Brain microvascular endothelial cell (primary cell): Measurements from ENCODE around the gene LRRC37B.
"Not testable (repeated sequence)": the region's sequence is repeated elsewhere in the genome, so short reads cannot be mapped to it uniquely, and the experiment has no call there.

Experiments used
- DNase-seq: peaks from one replicate; pipeline ENCODE4 v3.0.0-alpha.2; 2020
- H3K27ac ChIP-seq: fragments of 250-450 bp; sonication (Bioruptor Pico); 2 replicates; pipeline ENCODE4 v1.5.1; 2020; ENCODE audit warnings: mild to moderate bottlenecking, moderate library complexity
- H3K27me3 ChIP-seq: fragments of 250-450 bp; sonication (Bioruptor Pico); replicated peaks from 2 replicates; pipeline ENCODE4 v1.5.1; 2020; ENCODE audit warnings: mild to moderate bottlenecking
- H3K36me3 ChIP-seq: fragments of 250-450 bp; sonication (Bioruptor Pico); replicated peaks from 2 replicates; pipeline ENCODE4 v1.5.1; 2020; ENCODE audit warnings: mild to moderate bottlenecking
- H3K4me3 ChIP-seq: 2 replicates; pipeline ENCODE4 v1.5.1; 2011; ENCODE audit warnings: low read depth, mild to moderate bottlenecking, control low read depth, low read length, moderate library complexity
- in situ Hi-C: cut with HindIII; loops from 2 replicates; pipeline ENCODE4 v1.10.0; 2017; ENCODE audit warnings: low sequenced_read_pairs, low pct_ligation_motif_present
- TF ChIP-seq, protein P1 (sequence below): IDR thresholded peaks from 2 replicates; pipeline ENCODE4 v1.5.1; 2011; ENCODE audit warnings: low read depth, mild to moderate bottlenecking, moderate library complexity, low read length, control low read depth, inconsistent platforms; ENCODE audit errors: missing control alignments

Gene LRRC37B

DNA sequence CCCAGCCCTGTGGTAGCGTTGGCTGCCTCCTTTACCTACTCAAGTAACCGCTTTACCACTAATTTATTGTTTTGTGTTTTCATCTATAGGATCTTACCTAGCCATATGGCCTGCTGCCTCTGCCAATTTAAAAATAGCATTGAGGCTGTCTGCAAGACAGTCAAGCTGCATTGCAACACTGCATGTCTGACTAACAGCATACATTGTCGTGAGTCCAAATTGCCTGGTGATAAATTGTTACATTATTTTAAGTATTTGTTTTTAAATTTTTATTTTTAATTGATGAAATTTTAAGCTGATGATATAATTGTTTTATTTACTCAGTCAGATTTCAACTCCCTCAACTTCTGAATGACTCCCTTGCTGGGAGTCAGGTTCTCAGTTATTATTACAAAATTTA is 38.4 kb downstream of the LRRC37B start:
- H3K36me3 ChIP-seq, DNase-seq, H3K27me3 ChIP-seq, in situ Hi-C loops, H3K27ac ChIP-seq, H3K4me3 ChIP-seq: not testable (repeated sequence)

DNA sequence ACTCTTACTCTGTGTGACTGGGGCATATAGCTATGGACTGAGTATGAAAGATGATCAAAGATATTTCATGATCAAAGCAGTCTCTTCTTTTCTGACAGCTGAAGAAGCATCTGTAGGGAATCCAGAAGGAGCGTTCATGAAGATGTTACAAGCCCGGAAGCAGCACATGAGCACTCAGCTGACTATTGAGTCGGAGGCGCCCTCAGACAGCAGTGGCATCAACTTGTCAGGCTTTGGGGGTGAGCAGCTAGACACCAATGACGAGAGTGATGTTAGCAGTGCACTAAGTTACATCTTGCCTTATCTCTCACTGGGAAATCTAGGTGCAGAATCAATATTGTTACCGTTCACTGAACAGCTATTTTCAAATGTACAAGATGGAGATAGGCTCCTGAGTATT is 40.5 kb downstream of the LRRC37B start:
- in situ Hi-C loops, H3K36me3 ChIP-seq, H3K27ac ChIP-seq, H3K4me3 ChIP-seq, H3K27me3 ChIP-seq, DNase-seq: not testable (repeated sequence)

DNA sequence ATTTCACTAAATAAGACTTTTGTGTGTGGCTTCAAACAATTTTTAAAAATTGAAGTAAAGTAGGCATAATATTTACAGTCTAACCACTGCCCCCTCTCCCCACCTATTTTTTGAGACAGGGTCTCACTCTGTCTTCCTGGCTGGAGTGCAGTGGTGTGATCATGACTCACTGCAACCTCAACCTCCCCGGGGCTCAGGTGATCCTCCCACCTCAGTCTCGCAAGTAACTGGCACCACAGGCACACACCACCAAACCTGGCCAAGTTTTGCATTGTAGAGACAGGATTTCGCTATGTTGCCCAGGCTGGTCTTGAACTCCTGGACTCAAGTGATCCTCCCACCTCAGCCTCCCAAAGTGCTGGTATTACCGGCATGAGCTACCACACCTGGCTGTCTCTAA is 47.8 kb downstream of the LRRC37B start:
- H3K36me3 ChIP-seq, DNase-seq, H3K4me3 ChIP-seq, H3K27ac ChIP-seq, in situ Hi-C loops, H3K27me3 ChIP-seq: not testable (repeated sequence)

DNA sequence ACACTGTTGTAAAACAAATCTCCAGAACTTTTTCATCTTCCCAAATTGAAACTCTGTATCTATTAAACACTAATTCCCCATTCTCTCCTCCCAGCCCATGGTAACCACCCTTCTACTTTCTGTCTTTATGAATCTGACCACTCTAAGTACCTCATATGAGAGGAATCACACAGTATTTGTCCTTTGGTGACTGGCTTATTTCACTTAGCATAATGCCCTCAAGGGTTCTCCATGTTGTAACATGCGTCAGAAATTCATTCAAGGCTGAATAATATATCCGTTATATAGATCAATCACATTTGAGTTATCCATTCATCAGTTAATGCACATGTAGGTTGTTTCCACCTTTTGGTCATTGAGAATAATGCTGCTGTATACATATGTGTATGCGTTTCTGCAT is 48.2 kb downstream of the LRRC37B start:
- DNase-seq, H3K36me3 ChIP-seq, H3K4me3 ChIP-seq, H3K27me3 ChIP-seq, H3K27ac ChIP-seq, in situ Hi-C loops: not testable (repeated sequence)

DNA sequence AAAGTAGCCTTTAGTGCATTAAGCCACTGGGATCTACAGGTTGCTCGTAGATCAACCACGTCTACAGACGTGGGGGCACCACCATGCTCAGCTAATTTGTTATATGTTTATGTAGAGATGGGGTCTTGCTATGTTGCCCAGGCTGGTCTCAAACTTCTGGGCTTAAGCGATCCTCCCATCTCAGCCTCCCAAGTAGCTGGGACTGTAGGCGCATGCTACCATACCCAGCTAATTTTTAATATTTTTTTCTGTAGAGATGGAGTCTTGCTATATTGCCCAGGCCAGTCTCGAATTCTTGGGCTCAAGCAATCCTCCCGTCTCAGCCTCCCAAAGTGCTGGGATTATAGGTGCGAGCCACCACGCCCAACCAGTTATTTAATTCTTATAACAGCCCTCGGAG is 49.3 kb downstream of the LRRC37B start:
- in situ Hi-C loops = not testable (repeated sequence)

DNA sequence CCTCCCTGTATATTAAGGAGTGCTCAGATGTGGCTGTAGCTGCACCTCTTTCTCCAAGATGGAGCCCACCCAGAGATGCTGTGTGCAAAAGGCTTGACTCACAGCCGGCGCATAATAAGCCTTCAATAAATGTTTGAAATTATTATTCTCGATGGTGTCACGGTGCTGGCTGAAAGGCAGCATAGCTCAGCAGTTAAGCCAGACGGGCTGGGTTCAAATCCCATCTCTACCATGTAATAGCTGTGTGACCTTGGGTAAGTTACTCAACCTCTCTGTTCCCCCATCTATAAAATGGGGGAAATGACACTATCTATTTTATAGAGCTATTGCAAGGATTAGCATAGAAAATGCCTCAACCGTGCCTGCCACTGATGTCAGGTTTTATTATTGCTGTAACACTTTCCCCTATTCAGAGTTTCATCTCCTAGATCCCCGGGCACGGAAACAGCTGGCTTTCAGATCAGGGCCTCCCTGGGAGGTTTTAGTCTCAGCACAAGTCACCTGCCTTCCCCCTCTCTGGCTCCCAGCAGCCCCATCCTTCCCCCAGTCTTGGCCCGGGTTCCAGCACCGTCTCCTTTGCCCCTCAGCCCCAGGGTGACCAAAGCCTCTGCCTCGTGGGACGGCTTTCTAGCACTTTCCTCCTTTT is 50.4 kb downstream of the LRRC37B start:
- H3K4me3 ChIP-seq, H3K27me3 ChIP-seq, H3K36me3 ChIP-seq, in situ Hi-C loops, H3K27ac ChIP-seq, DNase-seq: not testable (repeated sequence)

More for the DNA sequence above, 49.3 kb downstream of the LRRC37B start:
- not testable (repeated sequence) for H3K36me3 ChIP-seq, DNase-seq, H3K27me3 ChIP-seq, H3K4me3 ChIP-seq, H3K27ac ChIP-seq

DNA sequence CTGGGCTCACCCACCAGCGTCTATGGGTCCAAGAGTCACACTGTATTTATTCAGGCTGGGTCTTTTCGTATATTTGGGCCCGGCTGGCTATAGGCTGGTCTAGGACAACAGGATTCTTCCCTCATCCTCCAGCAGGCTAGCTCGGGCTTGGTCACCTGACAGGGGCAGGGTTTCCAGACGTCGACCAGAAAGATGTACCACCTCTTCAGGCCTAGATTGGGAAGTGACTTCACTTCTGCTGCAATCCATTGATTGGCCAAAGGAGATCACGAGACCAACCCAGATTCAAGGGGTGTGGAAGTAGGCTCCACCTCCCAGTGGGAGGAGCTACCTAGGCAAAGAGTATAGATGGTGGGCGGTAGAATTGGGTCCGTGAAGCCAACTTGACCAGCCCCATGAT is 53.5 kb downstream of the LRRC37B start:
- H3K4me3 ChIP-seq, H3K36me3 ChIP-seq, in situ Hi-C loops, DNase-seq, H3K27ac ChIP-seq, H3K27me3 ChIP-seq: not testable (repeated sequence)

DNA sequence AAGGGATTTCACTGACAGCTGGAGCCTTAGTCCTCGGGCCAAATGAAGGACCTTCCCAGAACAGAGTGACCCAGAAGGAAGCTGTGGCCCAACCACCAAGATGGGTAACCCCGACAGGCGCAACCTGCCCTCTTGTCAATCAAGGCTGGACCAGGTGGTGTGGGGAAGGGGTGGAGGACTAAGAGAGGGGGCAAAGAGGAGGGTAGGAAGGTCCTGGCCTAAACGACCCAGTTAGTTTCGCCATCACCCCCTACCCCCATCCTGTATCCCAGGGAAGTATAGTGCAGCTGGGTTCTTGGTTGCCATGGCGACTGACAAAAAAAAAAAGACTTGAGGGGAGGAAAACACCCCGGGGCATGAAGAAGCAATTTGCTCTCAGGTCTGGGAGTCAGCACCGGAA is 54.7 kb downstream of the LRRC37B start:
- H3K27me3 ChIP-seq, DNase-seq, H3K36me3 ChIP-seq, in situ Hi-C loops, H3K27ac ChIP-seq, H3K4me3 ChIP-seq: not testable (repeated sequence)

DNA sequence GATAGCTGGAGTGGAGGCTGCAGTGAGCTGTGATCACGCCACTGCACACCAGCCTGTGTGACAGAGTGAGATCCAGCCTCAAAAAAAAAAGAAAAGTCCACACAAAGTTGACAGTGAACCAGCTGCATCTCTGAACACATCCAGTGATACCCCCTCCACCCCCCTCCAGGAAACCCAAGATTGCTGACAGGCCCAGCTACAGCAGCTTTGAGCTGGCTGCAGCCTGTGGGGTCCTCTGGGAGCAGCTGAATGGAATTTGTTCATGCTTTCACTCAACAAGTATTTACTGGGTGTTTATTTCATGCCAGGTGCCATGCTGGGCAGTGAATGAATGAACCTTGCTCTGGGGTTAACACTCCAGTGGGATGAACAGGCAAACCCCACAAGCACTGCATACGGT is 56.9 kb downstream of the LRRC37B start:
- H3K36me3 ChIP-seq, H3K27ac ChIP-seq, H3K27me3 ChIP-seq, in situ Hi-C loops, DNase-seq, H3K4me3 ChIP-seq: not testable (repeated sequence)

DNA sequence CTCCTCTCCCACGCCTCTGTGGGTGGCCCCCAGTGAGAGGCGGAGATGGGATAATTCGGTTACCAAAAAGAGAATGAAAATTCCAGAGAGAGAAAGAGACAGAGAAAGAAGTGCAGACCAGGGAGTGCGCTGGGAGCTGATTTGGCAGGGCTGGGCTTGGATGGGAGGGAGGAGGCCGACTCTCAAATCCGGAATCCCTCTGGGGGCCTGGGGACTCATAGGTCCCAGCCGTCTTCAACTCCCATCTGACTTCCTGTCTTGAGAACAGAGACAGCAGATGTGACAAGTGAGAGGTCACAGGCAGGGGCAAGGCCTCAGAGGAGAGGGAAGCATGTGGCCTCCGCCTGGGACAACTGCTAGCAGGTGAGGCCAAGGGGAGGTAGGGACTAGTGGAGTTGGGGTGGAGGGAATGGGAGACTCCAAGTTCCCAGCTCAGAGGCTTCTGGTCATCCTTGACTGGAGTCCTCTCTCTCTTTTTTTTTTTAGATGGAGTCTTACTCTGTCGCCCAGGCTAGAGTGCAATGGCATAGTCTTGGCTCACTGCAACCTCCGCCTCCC is 59.0 kb downstream of the LRRC37B start:
- H3K27ac ChIP-seq, H3K4me3 ChIP-seq, H3K36me3 ChIP-seq, H3K27me3 ChIP-seq, in situ Hi-C loops, DNase-seq: not testable (repeated sequence)

DNA sequence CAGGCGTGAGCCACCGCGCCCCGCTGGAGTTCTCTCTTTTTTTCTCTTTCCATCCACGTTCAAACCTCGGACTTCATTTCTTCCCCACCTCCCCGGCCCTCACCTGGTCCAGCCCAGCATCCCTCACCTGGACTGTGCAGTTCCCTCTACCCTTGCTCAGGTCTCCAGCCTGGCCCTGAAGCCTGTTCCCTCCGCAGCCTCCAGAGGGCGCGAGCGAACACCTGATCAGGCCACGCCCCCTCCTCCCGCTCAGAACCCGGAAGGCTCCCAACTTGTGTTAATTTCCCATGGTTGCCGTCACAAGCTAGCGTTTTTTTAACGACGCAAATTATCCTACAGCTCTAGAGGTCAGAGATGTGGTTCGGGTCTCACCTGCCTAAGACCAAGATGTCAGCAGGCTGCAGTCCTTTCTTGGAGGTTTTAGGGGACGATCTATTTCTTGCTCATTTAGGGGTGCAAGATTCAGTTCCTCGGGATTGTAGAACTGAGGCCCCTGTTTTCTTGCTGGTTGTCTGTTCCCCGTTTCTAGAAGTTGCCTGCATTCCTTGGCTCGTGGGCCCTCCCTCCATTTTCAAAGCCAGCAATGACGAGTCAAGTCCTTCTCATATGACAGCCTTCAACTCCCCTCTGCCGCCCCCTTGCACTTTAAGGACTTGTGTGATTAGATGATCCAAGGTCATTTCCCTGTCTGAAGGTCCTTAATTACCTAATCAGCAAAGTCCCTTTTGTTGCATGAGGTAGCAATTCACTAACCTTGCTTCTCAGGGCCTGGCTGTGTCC is 59.9 kb downstream of the LRRC37B start:
- H3K36me3 ChIP-seq, H3K27me3 ChIP-seq, in situ Hi-C loops, H3K27ac ChIP-seq, H3K4me3 ChIP-seq, DNase-seq: not testable (repeated sequence)
- TF ChIP-seq, protein P1, sequence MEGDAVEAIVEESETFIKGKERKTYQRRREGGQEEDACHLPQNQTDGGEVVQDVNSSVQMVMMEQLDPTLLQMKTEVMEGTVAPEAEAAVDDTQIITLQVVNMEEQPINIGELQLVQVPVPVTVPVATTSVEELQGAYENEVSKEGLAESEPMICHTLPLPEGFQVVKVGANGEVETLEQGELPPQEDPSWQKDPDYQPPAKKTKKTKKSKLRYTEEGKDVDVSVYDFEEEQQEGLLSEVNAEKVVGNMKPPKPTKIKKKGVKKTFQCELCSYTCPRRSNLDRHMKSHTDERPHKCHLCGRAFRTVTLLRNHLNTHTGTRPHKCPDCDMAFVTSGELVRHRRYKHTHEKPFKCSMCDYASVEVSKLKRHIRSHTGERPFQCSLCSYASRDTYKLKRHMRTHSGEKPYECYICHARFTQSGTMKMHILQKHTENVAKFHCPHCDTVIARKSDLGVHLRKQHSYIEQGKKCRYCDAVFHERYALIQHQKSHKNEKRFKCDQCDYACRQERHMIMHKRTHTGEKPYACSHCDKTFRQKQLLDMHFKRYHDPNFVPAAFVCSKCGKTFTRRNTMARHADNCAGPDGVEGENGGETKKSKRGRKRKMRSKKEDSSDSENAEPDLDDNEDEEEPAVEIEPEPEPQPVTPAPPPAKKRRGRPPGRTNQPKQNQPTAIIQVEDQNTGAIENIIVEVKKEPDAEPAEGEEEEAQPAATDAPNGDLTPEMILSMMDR = peak; percentile 43

DNA sequence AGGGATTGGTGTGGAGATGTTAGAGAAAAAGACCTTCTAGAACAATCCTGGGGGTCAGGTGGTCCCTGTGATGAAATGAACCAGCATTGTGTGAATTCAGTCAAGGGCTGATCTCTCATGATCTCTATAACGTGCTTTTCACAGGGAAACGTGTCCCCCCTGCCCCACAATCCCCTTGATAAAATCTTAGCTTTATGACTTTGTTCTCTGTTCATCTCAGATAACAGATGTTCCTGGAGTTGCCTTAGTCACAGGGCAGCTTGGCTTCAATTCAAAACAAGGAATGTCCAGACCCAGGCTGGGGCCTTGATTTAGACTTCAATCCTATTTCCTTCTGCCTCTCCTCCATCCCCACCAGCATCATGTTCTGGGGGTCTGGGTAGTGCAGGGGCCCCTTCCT is 61.9 kb downstream of the LRRC37B start:
- H3K4me3 ChIP-seq, H3K36me3 ChIP-seq, H3K27me3 ChIP-seq, in situ Hi-C loops, H3K27ac ChIP-seq: not testable (repeated sequence)
- DNase-seq = peak; percentile 68

DNA sequence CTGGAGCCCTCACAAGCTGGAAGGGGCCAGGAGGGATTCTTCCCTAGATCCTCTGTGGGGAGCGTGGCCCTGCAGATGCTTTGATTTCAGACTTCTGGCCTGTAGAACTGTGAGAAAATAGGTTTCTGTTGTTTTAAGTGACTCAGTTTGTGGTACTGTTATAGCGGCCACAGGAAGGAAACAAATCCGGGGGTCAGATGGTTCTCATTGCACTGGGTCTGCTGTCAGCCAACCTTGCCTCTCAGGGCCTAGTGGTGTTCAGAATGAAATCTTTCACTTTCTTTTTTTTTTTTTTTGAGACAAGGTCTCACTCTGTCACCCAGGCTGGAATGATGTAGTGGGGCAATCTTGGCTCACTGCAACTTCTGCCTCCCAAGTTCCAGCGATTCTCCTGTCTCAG is 64.8 kb downstream of the LRRC37B start:
- H3K36me3 ChIP-seq, H3K27me3 ChIP-seq, H3K4me3 ChIP-seq, in situ Hi-C loops: not testable (repeated sequence)
- DNase-seq = peak; percentile 94
- H3K27ac ChIP-seq = peak overlapping the region; percentile 56

DNA sequence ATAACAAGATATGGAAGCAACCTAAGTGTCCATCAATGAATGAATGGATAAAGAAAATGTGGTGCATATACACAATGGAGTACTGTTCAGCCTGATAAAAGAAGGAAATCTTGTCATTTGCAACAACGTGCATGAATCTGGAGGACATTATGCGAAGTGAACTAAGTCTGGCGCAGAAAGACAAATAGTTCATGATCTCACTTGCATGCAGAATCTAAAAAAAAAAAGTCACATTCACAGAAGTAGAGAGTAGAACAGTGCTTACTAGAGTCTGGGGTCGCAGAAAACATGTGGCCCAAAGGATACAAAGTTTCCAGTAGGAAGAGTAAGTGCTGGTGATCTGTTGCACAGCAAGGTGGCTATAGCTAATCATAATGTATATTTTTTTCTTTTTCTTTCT is 65.9 kb downstream of the LRRC37B start:
- DNase-seq, in situ Hi-C loops, H3K4me3 ChIP-seq: not testable (repeated sequence)

More for the DNA sequence above, 65.9 kb downstream of the LRRC37B start:
- H3K36me3 ChIP-seq, H3K27ac ChIP-seq, H3K27me3 ChIP-seq: not testable (repeated sequence)
